Measurements from ENCODE around the gene ENO2. TPM values are rescaled to one million over a fixed set of nuclear protein-coding genes. Genes with fewer than 3 reads are reported as not detected.
"Not testable (repeated sequence)": the region's sequence is repeated elsewhere in the genome, so short reads cannot be mapped to it uniquely, and the experiment has no call there.

The ENO2 gene
- polyA plus RNA-seq (ENCODE audit: insufficient read length in 3 of 3) = 10 to 100 TPM; 12.0 to 12.5 (median 12.2) TPM

GRCh38 chr12:6914246-6914946 lies at the start of gene ENO2:
Gene ENO2, plus strand, starts transcription at chr12:6914580. Its CDS starts 1,253 bp downstream, at chr12:6915833.
- DNase-seq (ENCODE audit: low read depth in 3 of 3, low spot score in 2 of 3) = no peak

GRCh38 chr12:6865307-6865706 lies 49.1 kb upstream of the ENO2 start:
- DNase-seq (ENCODE audit: low read depth in 3 of 3, low spot score in 2 of 3) = not testable (repeated sequence)

- DNase-seq (ENCODE audit: low read depth in 3 of 3, low spot score in 2 of 3) = no peak
These were observed 48.0 kb upstream of the ENO2 start for GRCh38 chr12:6866163-6866919.

GRCh38 chr12:6866920-6867412 lies 47.4 kb upstream of the ENO2 start:
- DNase-seq (ENCODE audit: low read depth in 3 of 3, low spot score in 2 of 3) = no peak

- no peak for DNase-seq (ENCODE audit: low read depth in 3 of 3, low spot score in 2 of 3)
These were observed 46.8 kb upstream of the ENO2 start, which contains the start of gene TPI1 for GRCh38 chr12:6867413-6868210. Gene TPI1, plus strand, starts transcription at chr12:6867531. Its CDS starts 36 bp downstream, at chr12:6867567.

- no peak for DNase-seq (ENCODE audit: low read depth in 3 of 3, low spot score in 2 of 3)
These were observed 46.0 kb upstream of the ENO2 start for GRCh38 chr12:6868211-6869048.

GRCh38 chr12:6869049-6870021 lies 45.0 kb upstream of the ENO2 start:
- DNase-seq (ENCODE audit: low read depth in 3 of 3, low spot score in 2 of 3) = no peak

- DNase-seq (ENCODE audit: low read depth in 3 of 3, low spot score in 2 of 3) = not testable (repeated sequence)
These were observed 44.1 kb upstream of the ENO2 start for GRCh38 chr12:6870304-6870703.

- DNase-seq (ENCODE audit: low read depth in 3 of 3, low spot score in 2 of 3) = no peak
These were observed 43.1 kb upstream of the ENO2 start for GRCh38 chr12:6871052-6871957.

GRCh38 chr12:6872073-6873048 lies 42.0 kb upstream of the ENO2 start:
- no peak for DNase-seq (ENCODE audit: low read depth in 3 of 3, low spot score in 2 of 3)

- DNase-seq (ENCODE audit: low read depth in 3 of 3, low spot score in 2 of 3) = peak in 2 of 3 donors; percentile 94 to 97
These were observed 41.0 kb upstream of the ENO2 start, which contains the start of gene SPSB2 for GRCh38 chr12:6873094-6874014. Gene SPSB2, minus strand, starts transcription at chr12:6873303. Its CDS starts 402 bp downstream, at chr12:6872901.

- DNase-seq (ENCODE audit: low read depth in 3 of 3, low spot score in 2 of 3) = not testable (repeated sequence)
These were observed 40.4 kb upstream of the ENO2 start for GRCh38 chr12:6874015-6874368.

GRCh38 chr12:6879824-6880223 lies 34.6 kb upstream of the ENO2 start:
- not testable (repeated sequence) for DNase-seq (ENCODE audit: low read depth in 3 of 3, low spot score in 2 of 3)

- no peak for DNase-seq (ENCODE audit: low read depth in 3 of 3, low spot score in 2 of 3)
These were observed 31.1 kb upstream of the ENO2 start for GRCh38 chr12:6883252-6883651.

GRCh38 chr12:6883683-6884082 lies 30.7 kb upstream of the ENO2 start:
- no peak for DNase-seq (ENCODE audit: low read depth in 3 of 3, low spot score in 2 of 3)
